Cardiac fibroblast (primary cell): Measurements from ENCODE around the gene ELOVL6.
A peak's percentile ranks its signal among the peaks of the same experiment; 100 is the strongest.

ENCODE experiments used
- DNase-seq, 2 donors: peaks; one replicate each; pipeline versions ENCODE4 v3.0.0 to v3.0.0-alpha.2; 2010; ENCODE audit warnings: low read depth in 2 of 2
- H3K4me3 ChIP-seq, 2 donors: replicated peaks in 1 of 2; 1 replicate in 1 of 2; 2 replicates in 1 of 2; pipeline ENCODE4 v1.5.1; 2011; ENCODE audit warnings: low read depth in 2 of 2, low read length in 2 of 2, mild to moderate bottlenecking in 2 of 2, moderate library complexity in 1 of 2
- CTCF ChIP-seq: IDR thresholded peaks from one replicate; pipeline ENCODE4 v1.5.1; 2011; ENCODE audit warnings: low read depth, mild to moderate bottlenecking, low read length, inconsistent platforms

The ELOVL6 gene

DNA sequence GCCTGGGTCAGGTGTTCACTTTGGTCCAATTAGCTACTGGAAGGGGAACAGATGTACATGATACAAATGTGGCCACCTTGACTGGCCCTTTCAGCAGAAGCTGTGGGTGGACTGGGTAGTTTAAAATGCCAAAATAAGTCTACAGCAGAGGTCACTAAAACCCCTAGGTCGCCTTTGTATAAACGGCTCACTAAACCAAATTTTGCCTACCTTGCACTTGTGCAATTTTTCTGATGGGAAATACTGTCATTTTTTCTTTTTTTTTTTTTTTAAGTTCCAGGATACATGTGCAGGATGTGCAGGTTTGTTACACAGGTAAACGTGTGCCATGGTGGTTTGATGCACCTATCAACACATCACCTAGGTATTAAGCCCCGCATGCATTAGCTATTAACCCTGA lies 176.0 kb downstream of the ELOVL6 start:
- no peak overlapping the region for H3K4me3 ChIP-seq
- TF ChIP-seq CTCF: no peak
- DNase-seq: no peak

DNA sequence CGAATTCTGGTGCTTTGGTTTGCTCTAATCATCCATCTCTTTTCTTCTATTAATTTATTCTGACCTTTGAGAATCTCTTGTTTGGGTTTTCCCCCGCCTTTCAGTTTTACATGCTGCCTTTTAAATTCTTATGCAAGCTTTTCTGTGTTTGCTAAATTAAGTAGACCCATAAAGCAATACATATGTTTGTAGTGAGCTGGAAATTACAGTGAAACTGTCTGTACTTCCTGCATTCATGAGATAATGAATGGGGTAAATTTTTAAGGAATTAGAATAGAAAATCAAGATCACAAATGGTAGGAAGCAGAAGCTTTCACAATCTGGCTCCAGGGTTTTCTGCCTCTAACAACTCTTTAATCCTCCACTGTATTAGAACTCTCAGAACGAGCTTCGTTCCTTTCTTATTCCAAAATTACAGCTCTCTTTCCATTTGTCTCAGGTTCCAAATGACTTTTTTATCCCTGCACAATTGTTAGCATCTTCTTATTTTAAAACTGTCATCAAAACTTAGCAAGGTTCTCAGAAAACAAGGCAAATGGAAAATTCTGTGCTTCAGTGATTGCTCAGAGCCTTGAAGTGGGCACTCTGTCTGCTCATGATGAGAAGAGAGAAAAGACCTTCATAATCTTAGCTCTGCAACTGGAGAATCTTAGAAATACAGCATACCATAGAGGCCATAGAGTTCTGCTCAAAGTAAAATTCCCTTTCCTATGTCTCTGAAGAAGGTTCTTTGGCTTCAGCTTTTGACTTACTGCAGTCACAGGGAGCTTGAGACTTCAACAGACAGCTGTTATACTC lies 177.6 kb downstream of the ELOVL6 start:
- no peak for TF ChIP-seq CTCF
- no peak overlapping the region for H3K4me3 ChIP-seq
- DNase-seq: no peak

GRCh38 chr4:110020139-110020538 lies 178.3 kb downstream of the ELOVL6 start:
- no peak for TF ChIP-seq CTCF
- no peak overlapping the region for H3K4me3 ChIP-seq
- peak; percentile 27 to 33 for DNase-seq

- H3K4me3 ChIP-seq: no peak overlapping the region
- TF ChIP-seq CTCF: no peak
- no peak for DNase-seq
Observed at GRCh38 chr4:110019153-110019552, 179.3 kb downstream of the ELOVL6 start.

DNA sequence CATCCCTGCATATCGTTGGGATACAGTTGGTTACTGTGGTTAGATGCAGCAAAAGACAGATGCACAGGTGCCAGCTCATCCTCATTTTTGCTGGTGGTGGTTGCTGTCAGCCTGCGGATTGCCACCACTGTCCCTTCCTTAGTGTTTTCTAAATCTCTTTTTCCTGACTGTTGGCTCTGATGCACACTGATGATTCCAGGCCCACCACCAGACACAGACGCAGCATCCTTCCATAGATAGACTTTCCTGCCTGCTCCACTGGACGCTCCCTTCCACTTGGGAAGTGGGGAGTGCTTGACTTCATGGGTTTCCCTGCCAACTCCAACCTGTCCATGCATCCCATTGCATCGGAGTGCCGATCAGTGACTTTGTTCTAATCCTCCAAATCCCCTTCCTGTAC lies 184.2 kb downstream of the ELOVL6 start:
- no peak overlapping the region for H3K4me3 ChIP-seq
- DNase-seq: no peak
- no peak for TF ChIP-seq CTCF

- DNase-seq: no peak
- TF ChIP-seq CTCF: no peak
- no peak overlapping the region for H3K4me3 ChIP-seq
Observed at GRCh38 chr4:110012917-110013316, 185.5 kb downstream of the ELOVL6 start.

DNA sequence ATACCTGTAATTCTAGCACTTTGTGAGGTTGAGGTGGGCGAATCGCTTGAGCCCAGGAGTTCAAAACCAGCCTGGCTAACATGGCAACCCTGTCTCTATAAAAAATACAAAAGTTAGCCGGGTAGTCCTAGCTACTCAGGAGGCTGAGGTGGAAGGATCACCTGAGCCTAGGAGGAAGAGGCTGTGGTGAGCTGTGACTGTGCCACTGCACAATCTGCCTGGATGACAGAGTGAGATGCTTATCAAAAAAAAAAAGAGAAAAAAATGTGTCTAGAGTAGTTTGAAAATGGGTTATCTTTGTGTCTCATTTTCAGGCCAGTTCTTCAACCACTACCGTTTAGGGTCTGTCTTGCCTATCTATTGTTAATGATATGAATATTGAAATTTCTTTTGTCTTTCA lies 187.6 kb downstream of the ELOVL6 start:
- TF ChIP-seq CTCF: no peak
- DNase-seq: no peak
- no peak overlapping the region for H3K4me3 ChIP-seq
